Natural killer cell treated with Interleukin-12 subunit alpha and Interleukin-12 subunit beta and Interleukin-15 and Interleukin-18, amount 100 ng/mL, for 72 hours (primary cell): ENCODE data around the gene FAM163B. TPM values are rescaled to one million over a fixed set of nuclear protein-coding genes. Genes with fewer than 3 reads are reported as not detected.

Source experiments
- ATAC-seq, 2 donors: fragments of 150-1000 bp; cut with Tn5 transposase in 1 of 2; sonication (Bioruptor Pico), chemical (Tn5 transposase) in 1 of 2; 2 replicates each; pipeline ENCODE4 v1.10.0; 2021
- DNase-seq: peaks from one replicate; pipeline ENCODE4 v3.0.0; 2022; ENCODE audit warnings: low spot score
- H3K27ac Mint-ChIP-seq, 2 donors: 1 replicate in 1 of 2; 2 replicates in 1 of 2; pipeline ENCODE4 v1.8.0; 2022; ENCODE audit warnings: mixed read lengths in 2 of 2, mild to moderate bottlenecking in 1 of 2, moderate library complexity in 1 of 2
- H3K27me3 Mint-ChIP-seq, 2 donors: 1 replicate in 1 of 2; 2 replicates in 1 of 2; pipeline ENCODE4 v1.8.0; 2022; ENCODE audit warnings: mixed read lengths in 2 of 2
- H3K36me3 Mint-ChIP-seq: one replicate; pipeline ENCODE4 v1.8.0; 2022; ENCODE audit warnings: mixed read lengths
- H3K4me1 Mint-ChIP-seq, 2 donors: 1 replicate in 1 of 2; 2 replicates in 1 of 2; pipeline ENCODE4 v1.8.0; 2022; ENCODE audit warnings: low read depth in 2 of 2, mixed read lengths in 2 of 2, mild to moderate bottlenecking in 1 of 2
- H3K4me3 Mint-ChIP-seq: one replicate; pipeline ENCODE4 v1.8.0; 2022; ENCODE audit warnings: mixed read lengths
- H3K9me3 Mint-ChIP-seq: 2 replicates; pipeline ENCODE4 v1.8.0; 2022; ENCODE audit warnings: mixed read lengths
- total RNA-seq, 2 donors: library from RNA; stranded (reverse); gene quantifications; one replicate each; pipeline ENCODE4 v1.2.3, GENCODE V29; 2022

FAM163B gene
- total RNA-seq, 2 donors from 2014 or later = not detected

GRCh38 chr9:133576875-133577736 is 32.1 kb downstream of the FAM163B start:
- DNase-seq (no peak), ATAC-seq (no peak)
- Mint-ChIP-seq H3K4me1 (peaks cover 6 to 7% of the 10 kb centered on the region in 2 donors), H3K27ac (no peak overlapping the region), H3K9me3 (no peaks in the 10 kb centered on the region), H3K27me3 (peaks cover 29 to 30% of the 10 kb centered on the region in 2 donors), H3K36me3 (no peaks in the 10 kb centered on the region), H3K4me3 (no peak overlapping the region)

GRCh38 chr9:133576031-133576874 is 32.9 kb downstream of the FAM163B start:
- Mint-ChIP-seq H3K4me1 (peaks cover 6 to 7% of the 10 kb centered on the region in 2 donors), H3K36me3 (no peaks in the 10 kb centered on the region), H3K27me3 (peaks cover 24 to 26% of the 10 kb centered on the region in 2 donors), H3K4me3 (no peak overlapping the region), H3K9me3 (no peaks in the 10 kb centered on the region), H3K27ac (no peak overlapping the region)
- DNase-seq (no peak), ATAC-seq (no peak)

- no peak overlapping the region for H3K27ac Mint-ChIP-seq
- no peak for DNase-seq
- H3K4me1 Mint-ChIP-seq = peaks cover 6 to 7% of the 10 kb centered on the region in 2 donors
- H3K27me3 Mint-ChIP-seq = peaks cover 18 to 23% of the 10 kb centered on the region in 2 donors
- H3K4me3 Mint-ChIP-seq = no peak overlapping the region
- no peak for ATAC-seq
- no peaks in the 10 kb centered on the region for H3K36me3 Mint-ChIP-seq
- H3K9me3 Mint-ChIP-seq = no peaks in the 10 kb centered on the region
These were observed 33.8 kb downstream of the FAM163B start for GRCh38 chr9:133575186-133576030.

GRCh38 chr9:133574771-133575170 is 34.4 kb downstream of the FAM163B start:
- H3K27ac Mint-ChIP-seq = no peak overlapping the region
- DNase-seq (no peak), ATAC-seq (no peak)
- H3K9me3 Mint-ChIP-seq = no peaks in the 10 kb centered on the region
- no peaks in the 10 kb centered on the region for H3K36me3 Mint-ChIP-seq
- H3K4me3 Mint-ChIP-seq = no peak overlapping the region
- H3K27me3 Mint-ChIP-seq = peaks cover 15 to 22% of the 10 kb centered on the region in 2 donors
- H3K4me1 Mint-ChIP-seq = peaks cover 6 to 7% of the 10 kb centered on the region in 2 donors

- H3K27me3 Mint-ChIP-seq = peaks cover 18 to 23% of the 10 kb centered on the region in 2 donors
- no peak for DNase-seq
- ATAC-seq = no peak
- H3K9me3 Mint-ChIP-seq = no peaks in the 10 kb centered on the region
- H3K27ac Mint-ChIP-seq = no peak overlapping the region
- no peaks in the 10 kb centered on the region for H3K36me3 Mint-ChIP-seq
- H3K4me1 Mint-ChIP-seq = peaks cover 6 to 7% of the 10 kb centered on the region in 2 donors
- H3K4me3 Mint-ChIP-seq = no peak overlapping the region
These were observed 35.2 kb downstream of the FAM163B start for GRCh38 chr9:133573791-133574515.

GRCh38 chr9:133572821-133573361 is 36.3 kb downstream of the FAM163B start:
- no peak for DNase-seq
- no peak overlapping the region for H3K27ac Mint-ChIP-seq

GRCh38 chr9:133571896-133572595 is 37.1 kb downstream of the FAM163B start:
- Mint-ChIP-seq H3K36me3 (no peaks in the 10 kb centered on the region), H3K4me1 (peaks cover 6 to 7% of the 10 kb centered on the region in 2 donors)

More at GRCh38 chr9:133572821-133573361, 36.3 kb downstream of the FAM163B start:
- Mint-ChIP-seq H3K27me3 (peaks cover 16 to 21% of the 10 kb centered on the region in 2 donors), H3K36me3 (no peaks in the 10 kb centered on the region), H3K9me3 (no peaks in the 10 kb centered on the region), H3K4me3 (no peak overlapping the region), H3K4me1 (peaks cover 6 to 7% of the 10 kb centered on the region in 2 donors)
- no peak for ATAC-seq

GRCh38 chr9:133571391-133571890 is 37.7 kb downstream of the FAM163B start:
- H3K4me3 Mint-ChIP-seq = no peak overlapping the region
- H3K36me3 Mint-ChIP-seq = no peaks in the 10 kb centered on the region
- H3K9me3 Mint-ChIP-seq = no peaks in the 10 kb centered on the region
- ATAC-seq (no peak), DNase-seq (no peak)
- peaks cover 0 to under 1% of the 10 kb centered on the region in 2 donors for H3K4me1 Mint-ChIP-seq
- peaks cover 10 to 17% of the 10 kb centered on the region in 2 donors for H3K27me3 Mint-ChIP-seq
- H3K27ac Mint-ChIP-seq = no peak overlapping the region

More at GRCh38 chr9:133571896-133572595, 37.1 kb downstream of the FAM163B start:
- ATAC-seq (no peak), DNase-seq (no peak)
- Mint-ChIP-seq H3K27me3 (peaks cover 16 to 23% of the 10 kb centered on the region in 2 donors), H3K27ac (no peak overlapping the region), H3K4me3 (no peak overlapping the region), H3K9me3 (no peaks in the 10 kb centered on the region)

- H3K36me3 Mint-ChIP-seq = no peaks in the 10 kb centered on the region
- H3K4me3 Mint-ChIP-seq = no peak overlapping the region
- no peaks in the 10 kb centered on the region for H3K9me3 Mint-ChIP-seq
- H3K27me3 Mint-ChIP-seq = peaks cover 8 to 13% of the 10 kb centered on the region in 2 donors
- H3K4me1 Mint-ChIP-seq = no peaks in the 10 kb centered on the region
- DNase-seq (no peak), ATAC-seq (no peak)
- no peak overlapping the region for H3K27ac Mint-ChIP-seq
These were observed 38.5 kb downstream of the FAM163B start for GRCh38 chr9:133570691-133571080.

- Mint-ChIP-seq H3K4me1 (no peaks in the 10 kb centered on the region), H3K9me3 (no peaks in the 10 kb centered on the region), H3K27ac (no peak overlapping the region), H3K36me3 (no peaks in the 10 kb centered on the region), H3K4me3 (no peak overlapping the region), H3K27me3 (peaks cover 8% of the 10 kb centered on the region in 2 donors)
- no peak for ATAC-seq
- no peak for DNase-seq
These were observed 39.1 kb downstream of the FAM163B start for GRCh38 chr9:133569891-133570690.

GRCh38 chr9:133569121-133569785 is 39.9 kb downstream of the FAM163B start:
- no peak for ATAC-seq
- Mint-ChIP-seq H3K4me1 (no peaks in the 10 kb centered on the region), H3K9me3 (no peaks in the 10 kb centered on the region), H3K36me3 (no peaks in the 10 kb centered on the region), H3K27me3 (peaks cover 6 to 8% of the 10 kb centered on the region in 2 donors), H3K4me3 (no peak overlapping the region), H3K27ac (no peak overlapping the region)
- DNase-seq = no peak
